K562 (cell line): Measurements from ENCODE around the gene THBS2.

Source experiments
- HMGN3 ChIP-seq: IDR thresholded peaks from 2 replicates; pipeline ENCODE4 v1.6.1; 2011; ENCODE audit warnings: borderline replicate concordance, low read depth, mild to moderate bottlenecking, mixed read lengths, low read length; ENCODE audit not compliant: insufficient read length; ENCODE audit errors: extremely low read depth
- POLR2A ChIP-seq: fragments of 450-650 bp; conservative IDR thresholded peaks from 2 replicates; pipeline ENCODE4 v1.6.1; 2016
- SNAPC5 ChIP-seq: fragments of 250-450 bp; sonication (Bioruptor Pico); IDR thresholded peaks from 2 replicates; pipeline ENCODE4 v1.8.0; 2021; ENCODE audit warnings: moderate library complexity, mild to moderate bottlenecking, inconsistent platforms
- ZNF76 ChIP-seq: fragments of 250-450 bp; sonication (Bioruptor Pico); IDR thresholded peaks from 2 replicates; pipeline ENCODE4 v1.4.0; 2020; ENCODE audit warnings: mild to moderate bottlenecking, moderate library complexity, borderline replicate concordance
- TF ChIP-seq, protein P1 (sequence below), 2 experiments: IDR thresholded peaks; 2 replicates each; pipeline ENCODE4 v1.6.1; 2012; ENCODE audit warnings: improper control_type of control experiment in 2 of 2, low read depth in 2 of 2, low read length in 2 of 2, borderline replicate concordance in 1 of 2
- TF ChIP-seq, protein P2 (sequence below), 3 experiments: IDR thresholded peaks in 2 of 3; conservative IDR thresholded peaks in 1 of 3; 2 replicates each; pipeline ENCODE4 v1.5.1; 2011 to 2012; ENCODE audit warnings: low read length in 3 of 3, mild to moderate bottlenecking in 3 of 3, control low read depth in 2 of 3, improper control_type of control experiment in 1 of 3, inconsistent platforms in 1 of 3, low read depth in 1 of 3, mixed read lengths in 1 of 3, moderate library complexity in 1 of 3; ENCODE audit not compliant: insufficient read depth in 2 of 3

DNA sequence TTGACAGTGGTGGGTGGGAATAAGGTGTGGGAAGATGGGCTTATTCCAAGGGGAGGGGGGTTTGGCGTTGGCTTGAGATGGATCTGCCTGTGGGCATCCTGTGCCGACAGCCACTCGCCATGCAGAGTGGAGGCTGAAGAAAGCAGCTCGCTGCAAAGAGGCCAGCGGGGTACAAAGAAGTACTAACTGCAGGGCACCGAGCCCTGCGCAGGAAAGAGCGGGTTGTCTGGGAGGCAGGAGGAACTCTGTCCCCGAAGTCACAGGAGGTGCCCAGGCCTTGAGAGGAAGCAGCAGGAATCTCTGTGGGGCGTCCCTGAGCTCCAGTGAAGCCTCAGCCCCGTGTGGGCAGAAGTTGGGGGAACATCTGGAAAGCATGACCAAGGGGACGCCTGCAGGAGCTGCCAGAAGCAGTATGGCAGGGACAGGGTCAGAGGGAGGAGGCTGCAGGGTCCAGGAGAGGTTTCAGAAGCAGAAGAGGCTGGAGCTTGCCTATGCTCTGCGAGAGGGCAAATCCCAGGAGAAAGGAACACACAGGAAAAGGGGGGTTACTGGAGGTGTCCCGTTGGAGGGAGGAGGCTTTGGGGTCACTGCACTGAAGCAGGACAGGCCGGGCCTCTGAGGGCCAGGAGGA lies 77.2 kb downstream of the THBS2 start:
- TF ChIP-seq POLR2A, result no peak
- no peak for TF ChIP-seq SNAPC5 (CRISPR knock-in tag)
- TF ChIP-seq, protein P1, sequence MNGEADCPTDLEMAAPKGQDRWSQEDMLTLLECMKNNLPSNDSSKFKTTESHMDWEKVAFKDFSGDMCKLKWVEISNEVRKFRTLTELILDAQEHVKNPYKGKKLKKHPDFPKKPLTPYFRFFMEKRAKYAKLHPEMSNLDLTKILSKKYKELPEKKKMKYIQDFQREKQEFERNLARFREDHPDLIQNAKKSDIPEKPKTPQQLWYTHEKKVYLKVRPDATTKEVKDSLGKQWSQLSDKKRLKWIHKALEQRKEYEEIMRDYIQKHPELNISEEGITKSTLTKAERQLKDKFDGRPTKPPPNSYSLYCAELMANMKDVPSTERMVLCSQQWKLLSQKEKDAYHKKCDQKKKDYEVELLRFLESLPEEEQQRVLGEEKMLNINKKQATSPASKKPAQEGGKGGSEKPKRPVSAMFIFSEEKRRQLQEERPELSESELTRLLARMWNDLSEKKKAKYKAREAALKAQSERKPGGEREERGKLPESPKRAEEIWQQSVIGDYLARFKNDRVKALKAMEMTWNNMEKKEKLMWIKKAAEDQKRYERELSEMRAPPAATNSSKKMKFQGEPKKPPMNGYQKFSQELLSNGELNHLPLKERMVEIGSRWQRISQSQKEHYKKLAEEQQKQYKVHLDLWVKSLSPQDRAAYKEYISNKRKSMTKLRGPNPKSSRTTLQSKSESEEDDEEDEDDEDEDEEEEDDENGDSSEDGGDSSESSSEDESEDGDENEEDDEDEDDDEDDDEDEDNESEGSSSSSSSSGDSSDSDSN (IDR thresholded peaks at IDR 0.05; ENCODE audit: borderline replicate concordance in 1 of 2, low read depth in 2 of 2, low read length in 2 of 2), result no peak
- no peak for TF ChIP-seq HMGN3
- TF ChIP-seq, protein P2, sequence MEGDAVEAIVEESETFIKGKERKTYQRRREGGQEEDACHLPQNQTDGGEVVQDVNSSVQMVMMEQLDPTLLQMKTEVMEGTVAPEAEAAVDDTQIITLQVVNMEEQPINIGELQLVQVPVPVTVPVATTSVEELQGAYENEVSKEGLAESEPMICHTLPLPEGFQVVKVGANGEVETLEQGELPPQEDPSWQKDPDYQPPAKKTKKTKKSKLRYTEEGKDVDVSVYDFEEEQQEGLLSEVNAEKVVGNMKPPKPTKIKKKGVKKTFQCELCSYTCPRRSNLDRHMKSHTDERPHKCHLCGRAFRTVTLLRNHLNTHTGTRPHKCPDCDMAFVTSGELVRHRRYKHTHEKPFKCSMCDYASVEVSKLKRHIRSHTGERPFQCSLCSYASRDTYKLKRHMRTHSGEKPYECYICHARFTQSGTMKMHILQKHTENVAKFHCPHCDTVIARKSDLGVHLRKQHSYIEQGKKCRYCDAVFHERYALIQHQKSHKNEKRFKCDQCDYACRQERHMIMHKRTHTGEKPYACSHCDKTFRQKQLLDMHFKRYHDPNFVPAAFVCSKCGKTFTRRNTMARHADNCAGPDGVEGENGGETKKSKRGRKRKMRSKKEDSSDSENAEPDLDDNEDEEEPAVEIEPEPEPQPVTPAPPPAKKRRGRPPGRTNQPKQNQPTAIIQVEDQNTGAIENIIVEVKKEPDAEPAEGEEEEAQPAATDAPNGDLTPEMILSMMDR (IDR thresholded peaks at IDR 0.05 in 2 of 3, conservative IDR thresholded peaks at IDR 0.05 in 1 of 3; ENCODE audit: insufficient read depth in 2 of 3, low read depth in 1 of 3, low read length in 3 of 3), result no peak
- TF ChIP-seq ZNF76, result no peak
